ES-I3 (cell line): ENCODE data around the gene TNPO1.
"Not testable (repeated sequence)": the region's sequence is repeated elsewhere in the genome, so short reads cannot be mapped to it uniquely, and the experiment has no call there.

ENCODE experiments used
- H3K36me3 ChIP-seq: 2 replicates; pipeline ENCODE4 v1.6.1; 2013; ENCODE audit warnings: mild to moderate bottlenecking, low read length, control low read depth, moderate library complexity; ENCODE audit not compliant: insufficient read depth
- H3K4me1 ChIP-seq: 2 replicates; pipeline ENCODE4 v1.6.1; 2013; ENCODE audit warnings: mild to moderate bottlenecking, control low read depth, low read length; ENCODE audit not compliant: insufficient read depth
- H3K9ac ChIP-seq: 2 replicates; pipeline ENCODE4 v1.6.1; 2013; ENCODE audit warnings: low read depth, mild to moderate bottlenecking, low read length, moderate library complexity
- H3K9me3 ChIP-seq: 2 replicates; pipeline ENCODE4 v1.6.1; 2013; ENCODE audit warnings: mild to moderate bottlenecking, low read length, moderate library complexity; ENCODE audit not compliant: control insufficient read depth, insufficient read depth

TNPO1 gene

GRCh38 chr5:72892846-72893245, 76.4 kb downstream of the TNPO1 start:
- Histone ChIP-seq H3K9ac (no peak overlapping the region), H3K36me3 (peaks cover 34% of the 10 kb centered on the region), H3K4me1 (no peaks in the 10 kb centered on the region), H3K9me3 (no peaks in the 10 kb centered on the region)

GRCh38 chr5:72895758-72896157, 79.3 kb downstream of the TNPO1 start:
- Histone ChIP-seq H3K9ac (no peak overlapping the region), H3K36me3 (peaks cover 26% of the 10 kb centered on the region), H3K4me1 (no peaks in the 10 kb centered on the region), H3K9me3 (no peaks in the 10 kb centered on the region)

GRCh38 chr5:72906806-72907205, 90.3 kb downstream of the TNPO1 start:
- H3K4me1 ChIP-seq = no peaks in the 10 kb centered on the region
- no peaks in the 10 kb centered on the region for H3K9me3 ChIP-seq
- peaks cover 15% of the 10 kb centered on the region for H3K36me3 ChIP-seq
- H3K9ac ChIP-seq = no peak overlapping the region

GRCh38 chr5:72908664-72909063, 92.2 kb downstream of the TNPO1 start:
- Histone ChIP-seq H3K9ac (no peak overlapping the region), H3K9me3 (no peaks in the 10 kb centered on the region), H3K36me3 (peaks cover 12% of the 10 kb centered on the region), H3K4me1 (no peaks in the 10 kb centered on the region)

- no peaks in the 10 kb centered on the region for H3K9me3 ChIP-seq
- no peaks in the 10 kb centered on the region for H3K36me3 ChIP-seq
- no peak overlapping the region for H3K9ac ChIP-seq
- H3K4me1 ChIP-seq = peaks cover 4% of the 10 kb centered on the region; the same call in 1 of the 2 replicates
These were observed 100.9 kb downstream of the TNPO1 start for GRCh38 chr5:72917371-72917776.

- no peak overlapping the region for H3K9ac ChIP-seq
- H3K4me1 ChIP-seq = peaks cover 4% of the 10 kb centered on the region; the same call in 1 of the 2 replicates
- H3K9me3 ChIP-seq = no peaks in the 10 kb centered on the region
- no peaks in the 10 kb centered on the region for H3K36me3 ChIP-seq
These were observed 104.4 kb downstream of the TNPO1 start for GRCh38 chr5:72920690-72921502.

- Histone ChIP-seq H3K36me3 (no peaks in the 10 kb centered on the region), H3K9ac (no peak overlapping the region), H3K4me1 (peaks cover 4% of the 10 kb centered on the region; the same call in 1 of the 2 replicates), H3K9me3 (no peaks in the 10 kb centered on the region)
These were observed 105.4 kb downstream of the TNPO1 start for GRCh38 chr5:72921886-72922285.

- peaks cover 4% of the 10 kb centered on the region; the same call in 1 of the 2 replicates for H3K4me1 ChIP-seq
- no peaks in the 10 kb centered on the region for H3K36me3 ChIP-seq
- no peaks in the 10 kb centered on the region for H3K9me3 ChIP-seq
- H3K9ac ChIP-seq = no peak overlapping the region
These were observed 106.0 kb downstream of the TNPO1 start for GRCh38 chr5:72922422-72922821.

- Histone ChIP-seq H3K4me1 (peaks cover 4% of the 10 kb centered on the region; the same call in 1 of the 2 replicates), H3K9me3 (no peaks in the 10 kb centered on the region), H3K36me3 (no peaks in the 10 kb centered on the region), H3K9ac (no peak overlapping the region)
These were observed 109.0 kb downstream of the TNPO1 start for GRCh38 chr5:72925336-72926010.

GRCh38 chr5:72932686-72933085, 116.2 kb downstream of the TNPO1 start:
- not testable (repeated sequence) for H3K4me1 ChIP-seq, H3K9ac ChIP-seq, H3K9me3 ChIP-seq, H3K36me3 ChIP-seq

- not testable (repeated sequence) for H3K36me3 ChIP-seq, H3K9me3 ChIP-seq, H3K4me1 ChIP-seq, H3K9ac ChIP-seq
These were observed 118.7 kb downstream of the TNPO1 start for GRCh38 chr5:72934953-72935725.

- Histone ChIP-seq H3K4me1 (no peaks in the 10 kb centered on the region), H3K36me3 (no peaks in the 10 kb centered on the region), H3K9ac (no peak overlapping the region), H3K9me3 (0 out of 2 replicates have a peak, but pooled peaks cover 4% of the 10 kb centered on the region)
These were observed 120.4 kb downstream of the TNPO1 start for GRCh38 chr5:72936893-72937292.

GRCh38 chr5:72937517-72938061, 121.1 kb downstream of the TNPO1 start:
- no peak overlapping the region for H3K9ac ChIP-seq
- H3K9me3 ChIP-seq = 0 out of 2 replicates have a peak, but pooled peaks cover 4% of the 10 kb centered on the region
- no peaks in the 10 kb centered on the region for H3K4me1 ChIP-seq
- H3K36me3 ChIP-seq = no peaks in the 10 kb centered on the region

GRCh38 chr5:72938206-72938605, 121.7 kb downstream of the TNPO1 start:
- no peaks in the 10 kb centered on the region for H3K36me3 ChIP-seq
- H3K9me3 ChIP-seq = 0 out of 2 replicates have a peak, but pooled peaks cover 4% of the 10 kb centered on the region
- H3K9ac ChIP-seq = no peak overlapping the region
- no peaks in the 10 kb centered on the region for H3K4me1 ChIP-seq
